CD14-positive monocyte (primary cell): ENCODE data around the gene IL10RB. TPM values are rescaled to one million over a fixed set of nuclear protein-coding genes. Genes with fewer than 3 reads are reported as not detected.

Experiments
- DNase-seq, 3 donors: peaks; one replicate each; pipeline ENCODE4 v3.0.0-alpha.2; 2011 to 2022
- H2AFZ ChIP-seq: 2 replicates; pipeline ENCODE4 v1.6.0; 2012; ENCODE audit warnings: mild to moderate bottlenecking, low read depth, low read length, inconsistent platforms; ENCODE audit not compliant: insufficient read depth, poor library complexity, severe bottlenecking
- H3K27ac ChIP-seq, 2 donors: 1 replicate in 1 of 2; 2 replicates in 1 of 2; pipeline ENCODE4 v1.5.1; 2012 to 2013; ENCODE audit warnings: low read length in 2 of 2, control low read depth in 1 of 2, inconsistent platforms in 1 of 2, low read depth in 1 of 2, mild to moderate bottlenecking in 1 of 2
- H3K27me3 ChIP-seq, 2 donors: one replicate each; pipeline versions ENCODE4 v1.6.0 to v1.6.1; 2011 to 2013; ENCODE audit warnings: low read length in 2 of 2; ENCODE audit not compliant: control insufficient read depth in 2 of 2, insufficient read depth in 2 of 2
- H3K36me3 ChIP-seq, 2 donors: replicated peaks in 1 of 2; 1 replicate in 1 of 2; 2 replicates in 1 of 2; pipeline versions ENCODE4 v1.5.1 to v1.6.1; 2012 to 2013; ENCODE audit warnings: low read length in 2 of 2, control low read depth in 1 of 2, inconsistent platforms in 1 of 2, mild to moderate bottlenecking in 1 of 2; ENCODE audit not compliant: insufficient read depth in 2 of 2, control insufficient read depth in 1 of 2
- H3K4me1 ChIP-seq, 2 donors: 1 replicate in 1 of 2; 2 replicates in 1 of 2; pipeline versions ENCODE4 v1.5.1 to v1.6.1; 2012 to 2013; ENCODE audit warnings: low read length in 2 of 2, control low read depth in 1 of 2, inconsistent platforms in 1 of 2, mild to moderate bottlenecking in 1 of 2, moderate library complexity in 1 of 2; ENCODE audit not compliant: insufficient read depth in 2 of 2, control insufficient read depth in 1 of 2
- H3K4me2 ChIP-seq: replicated peaks from 2 replicates; pipeline ENCODE3; 2012; ENCODE audit warnings: low read length, moderate library complexity, mild to moderate bottlenecking; ENCODE audit not compliant: poor library complexity, severe bottlenecking; ENCODE audit errors: extremely low read depth
- H3K4me3 ChIP-seq, 3 experiments: fragments of 200-600 bp in 1 of 3; sonication (generic) in 1 of 3; replicated peaks in 1 of 3; 1 replicate in 2 of 3; 2 replicates in 1 of 3; pipeline ENCODE4 v1.5.1; 2011 to 2013; ENCODE audit warnings: low read length in 3 of 3, mild to moderate bottlenecking in 3 of 3, control low read depth in 2 of 3, low read depth in 2 of 3, inconsistent platforms in 1 of 3, moderate library complexity in 1 of 3
- H3K79me2 ChIP-seq: 2 replicates; pipeline ENCODE4 v1.6.0; 2012; ENCODE audit warnings: mild to moderate bottlenecking, control low read depth, inconsistent platforms, low read length, moderate library complexity; ENCODE audit not compliant: insufficient read depth
- H3K9ac ChIP-seq: 2 replicates; pipeline ENCODE4 v1.6.0; 2017; ENCODE audit warnings: low read length, mild to moderate bottlenecking; ENCODE audit not compliant: insufficient read depth, poor library complexity, severe bottlenecking
- H3K9me3 ChIP-seq, 2 donors: replicated peaks in 1 of 2; 1 replicate in 1 of 2; 2 replicates in 1 of 2; pipeline versions ENCODE4 v1.5.1 to v1.6.1; 2012 to 2013; ENCODE audit warnings: low read length in 2 of 2, control low read depth in 1 of 2; ENCODE audit not compliant: control insufficient read depth in 1 of 2, insufficient read depth in 1 of 2
- H4K20me1 ChIP-seq: 2 replicates; pipeline ENCODE4 v1.6.0; 2012; ENCODE audit warnings: mild to moderate bottlenecking, low read length, control low read depth, moderate library complexity; ENCODE audit not compliant: insufficient read depth
- H3K27ac Mint-ChIP-seq, 7 donors: one replicate each; pipeline ENCODE4 v1.8.0; 2020; ENCODE audit warnings: mild to moderate bottlenecking in 7 of 7, mixed read lengths in 7 of 7, moderate library complexity in 6 of 7, inconsistent platforms in 2 of 7
- H3K27me3 Mint-ChIP-seq, 3 donors: one replicate each; pipeline ENCODE4 v1.8.0; 2021 to 2022; ENCODE audit warnings: low read depth in 3 of 3, mild to moderate bottlenecking in 3 of 3, mixed read lengths in 3 of 3, moderate library complexity in 3 of 3, inconsistent platforms in 1 of 3
- H3K36me3 Mint-ChIP-seq, 2 donors: one replicate each; pipeline ENCODE4 v1.8.0; 2020; ENCODE audit warnings: mixed read lengths in 2 of 2, inconsistent platforms in 1 of 2, mild to moderate bottlenecking in 1 of 2
- H3K4me1 Mint-ChIP-seq: one replicate; pipeline ENCODE4 v1.8.0; 2020; ENCODE audit warnings: mild to moderate bottlenecking, mixed read lengths
- H3K4me3 Mint-ChIP-seq, 2 donors: one replicate each; pipeline ENCODE4 v1.8.0; 2020; ENCODE audit warnings: mild to moderate bottlenecking in 2 of 2, mixed read lengths in 2 of 2, moderate library complexity in 1 of 2
- H3K9me3 Mint-ChIP-seq, 7 donors: one replicate each; pipeline ENCODE4 v1.8.0; 2020 to 2022; ENCODE audit warnings: mixed read lengths in 7 of 7, mild to moderate bottlenecking in 6 of 7, moderate library complexity in 6 of 7, inconsistent platforms in 2 of 7
- WGBS: methylation state at CpG from one replicate; pipeline ENCODE4 v1.1.5; 2013; ENCODE audit warnings: missing lambda C conversion rate; ENCODE audit not compliant: insufficient coverage; 5-methylcytosine and 5-hydroxymethylcytosine counted together
- intact Hi-C, 2 donors: fragments of 100-400 bp; cut with micrococcal nuclease; formaldehyde crosslinking; loops; one replicate each; pipeline versions ENCODE4 v1.15.0 to v1.15.1; 2023
- polyA plus RNA-seq, 3 donors: library from polyadenylated mRNA; depleted of rRNA in 1 of 3; unstranded in 2 of 3; stranded (reverse) in 1 of 3; fragments of 300-500 nt in 2 of 3; fragments of >200 nt in 1 of 3; fragmentation: Illumina TruSeq in 2 of 3; gene quantifications; 1 replicate in 2 of 3; 2 replicates in 1 of 3; pipeline ENCODE4 v1.2.3, GENCODE V29; 2012 to 2021
- TF ChIP-seq, protein P1 (sequence below): fragments of 200-600 bp; IDR thresholded peaks from one replicate; pipeline ENCODE4 v1.8.0; 2022; ENCODE audit warnings: antibody characterized with exemption, mild to moderate bottlenecking

Gene IL10RB
- polyA plus RNA-seq, 3 donors, result 79.0 to 225 (median 212) TPM

DNA sequence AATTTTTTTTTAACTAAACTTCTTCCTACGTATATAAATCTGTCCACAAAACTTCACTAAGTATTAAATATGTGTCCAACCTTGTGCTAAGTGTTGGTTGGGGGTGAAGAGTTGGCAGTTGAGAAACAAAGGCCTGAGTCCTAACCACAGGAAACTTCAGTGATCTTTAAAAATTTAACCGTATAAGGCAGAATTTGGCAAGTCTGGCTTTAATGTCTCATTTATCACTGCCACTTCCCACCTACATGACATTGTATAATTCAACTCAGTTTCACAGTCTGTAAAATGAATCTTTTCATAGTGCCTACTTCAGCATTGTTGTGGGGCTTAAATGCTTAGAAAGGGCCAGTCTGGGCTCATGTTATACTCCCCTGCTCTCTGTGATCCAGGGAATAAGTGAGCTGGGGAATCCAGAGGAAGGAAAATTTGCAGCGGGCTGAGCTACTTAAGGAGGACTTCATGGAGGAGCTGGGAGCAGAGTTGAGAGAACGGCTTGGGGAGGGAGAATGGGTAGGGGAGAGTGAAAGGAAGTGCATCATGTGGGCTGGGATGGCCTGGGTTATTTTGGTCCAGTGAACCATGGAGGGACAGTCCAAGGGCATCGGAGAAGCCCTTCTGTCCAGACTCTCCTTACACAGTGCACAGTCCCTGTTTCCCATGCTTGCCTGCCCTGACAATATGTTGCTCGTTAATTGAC is 21.9 kb upstream of the IL10RB start:
- no peaks in the 10 kb centered on the region for H3K27me3 ChIP-seq
- Mint-ChIP-seq H3K4me1 (peaks cover 42% of the 10 kb centered on the region), H3K4me3 (no peak overlapping the region), H3K27ac (peak overlapping the region; percentile 70 to 95 (median 90)), H3K27me3 (peaks cover 0 to 3% (median under 1%) of the 10 kb centered on the region in 3 donors), H3K9me3 (no peaks in the 10 kb centered on the region), H3K36me3 (peaks cover 68 to 78% of the 10 kb centered on the region in 2 donors)
- H3K9me3 ChIP-seq, result no peaks in the 10 kb centered on the region
- peaks cover 82% of the 10 kb centered on the region for H3K79me2 ChIP-seq
- H4K20me1 ChIP-seq, result peaks cover 66% of the 10 kb centered on the region
- 100% methylated on average over 1 of the region's 6 CpGs for WGBS
- intact Hi-C loops, result no loop called here
- DNase-seq, result peak in 1 of 3 donors; percentile 25
- H3K27ac ChIP-seq, result peak overlapping the region; percentile 54 to 80
- H2AFZ ChIP-seq, result no peak overlapping the region
- TF ChIP-seq, protein P1, sequence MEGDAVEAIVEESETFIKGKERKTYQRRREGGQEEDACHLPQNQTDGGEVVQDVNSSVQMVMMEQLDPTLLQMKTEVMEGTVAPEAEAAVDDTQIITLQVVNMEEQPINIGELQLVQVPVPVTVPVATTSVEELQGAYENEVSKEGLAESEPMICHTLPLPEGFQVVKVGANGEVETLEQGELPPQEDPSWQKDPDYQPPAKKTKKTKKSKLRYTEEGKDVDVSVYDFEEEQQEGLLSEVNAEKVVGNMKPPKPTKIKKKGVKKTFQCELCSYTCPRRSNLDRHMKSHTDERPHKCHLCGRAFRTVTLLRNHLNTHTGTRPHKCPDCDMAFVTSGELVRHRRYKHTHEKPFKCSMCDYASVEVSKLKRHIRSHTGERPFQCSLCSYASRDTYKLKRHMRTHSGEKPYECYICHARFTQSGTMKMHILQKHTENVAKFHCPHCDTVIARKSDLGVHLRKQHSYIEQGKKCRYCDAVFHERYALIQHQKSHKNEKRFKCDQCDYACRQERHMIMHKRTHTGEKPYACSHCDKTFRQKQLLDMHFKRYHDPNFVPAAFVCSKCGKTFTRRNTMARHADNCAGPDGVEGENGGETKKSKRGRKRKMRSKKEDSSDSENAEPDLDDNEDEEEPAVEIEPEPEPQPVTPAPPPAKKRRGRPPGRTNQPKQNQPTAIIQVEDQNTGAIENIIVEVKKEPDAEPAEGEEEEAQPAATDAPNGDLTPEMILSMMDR, result no peak
- peaks cover 29 to 44% of the 10 kb centered on the region in 2 donors for H3K4me1 ChIP-seq
- H3K4me3 ChIP-seq, result peak overlapping the region in 1 of 3 experiments; percentile 19
- H3K9ac ChIP-seq, result no peak overlapping the region
- H3K4me2 ChIP-seq, result peak overlapping the region; percentile 36
- H3K36me3 ChIP-seq, result peaks cover 46 to 80% of the 10 kb centered on the region in 2 donors

DNA sequence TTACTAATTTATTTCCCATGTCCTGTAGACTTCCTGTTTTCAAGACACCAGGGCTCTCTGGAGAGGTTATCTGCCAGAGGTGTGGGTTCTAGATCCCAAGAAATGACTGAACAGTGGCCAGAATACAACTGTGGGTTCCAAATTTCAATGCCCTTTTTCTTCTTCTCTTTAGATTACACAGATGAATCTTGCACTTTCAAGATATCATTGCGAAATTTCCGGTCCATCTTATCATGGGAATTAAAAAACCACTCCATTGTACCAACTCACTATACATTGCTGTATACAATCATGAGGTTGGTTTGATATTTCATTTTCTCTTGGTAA is 21.4 kb upstream of the IL10RB start:
- peaks cover 71 to 83% of the 10 kb centered on the region in 2 donors for H3K36me3 Mint-ChIP-seq
- intact Hi-C loops, result no loop called here
- Histone ChIP-seq H3K36me3 (peaks cover 51 to 85% of the 10 kb centered on the region in 2 donors), H3K4me1 (peaks cover 27 to 42% of the 10 kb centered on the region in 2 donors), H3K79me2 (peaks cover 77% of the 10 kb centered on the region), H3K4me3 (peak overlapping the region in 1 of 3 experiments; percentile 19), H3K27me3 (no peaks in the 10 kb centered on the region), H3K9ac (no peak overlapping the region), H2AFZ (no peak overlapping the region), H4K20me1 (peaks cover 65% of the 10 kb centered on the region), H3K4me2 (peak overlapping the region; percentile 36), H3K27ac (peak overlapping the region; percentile 54 to 80), H3K9me3 (no peaks in the 10 kb centered on the region)
- TF ChIP-seq, protein P1, result no peak
- H3K27me3 Mint-ChIP-seq, result peaks cover 0 to 3% (median 0%) of the 10 kb centered on the region in 3 donors
- no peak overlapping the region for H3K4me3 Mint-ChIP-seq
- peaks cover 40% of the 10 kb centered on the region for H3K4me1 Mint-ChIP-seq
- no CpG with 5 or more reads among the region's 2 CpGs for WGBS
- H3K9me3 Mint-ChIP-seq, result no peaks in the 10 kb centered on the region
- H3K27ac Mint-ChIP-seq, result peak overlapping the region; percentile 70 to 95 (median 90)
- DNase-seq, result peak in 1 of 3 donors; percentile 46
